Stimulated activated CD4-positive, alpha-beta T cell treated with anti-CD3 and anti-CD28 coated beads, TNF-alpha, amount 100 ng/mL, for 24 hours (primary cell): ENCODE data around the gene RALGPS2.
"Not testable (repeated sequence)": the region's sequence is repeated elsewhere in the genome, so short reads cannot be mapped to it uniquely, and the experiment has no call there.

ENCODE experiments used
- DNase-seq, 3 experiments: peaks; one replicate each; pipeline ENCODE4 v3.0.0-alpha.2; 2020; ENCODE audit warnings: low read depth in 3 of 3

RALGPS2 gene

DNA sequence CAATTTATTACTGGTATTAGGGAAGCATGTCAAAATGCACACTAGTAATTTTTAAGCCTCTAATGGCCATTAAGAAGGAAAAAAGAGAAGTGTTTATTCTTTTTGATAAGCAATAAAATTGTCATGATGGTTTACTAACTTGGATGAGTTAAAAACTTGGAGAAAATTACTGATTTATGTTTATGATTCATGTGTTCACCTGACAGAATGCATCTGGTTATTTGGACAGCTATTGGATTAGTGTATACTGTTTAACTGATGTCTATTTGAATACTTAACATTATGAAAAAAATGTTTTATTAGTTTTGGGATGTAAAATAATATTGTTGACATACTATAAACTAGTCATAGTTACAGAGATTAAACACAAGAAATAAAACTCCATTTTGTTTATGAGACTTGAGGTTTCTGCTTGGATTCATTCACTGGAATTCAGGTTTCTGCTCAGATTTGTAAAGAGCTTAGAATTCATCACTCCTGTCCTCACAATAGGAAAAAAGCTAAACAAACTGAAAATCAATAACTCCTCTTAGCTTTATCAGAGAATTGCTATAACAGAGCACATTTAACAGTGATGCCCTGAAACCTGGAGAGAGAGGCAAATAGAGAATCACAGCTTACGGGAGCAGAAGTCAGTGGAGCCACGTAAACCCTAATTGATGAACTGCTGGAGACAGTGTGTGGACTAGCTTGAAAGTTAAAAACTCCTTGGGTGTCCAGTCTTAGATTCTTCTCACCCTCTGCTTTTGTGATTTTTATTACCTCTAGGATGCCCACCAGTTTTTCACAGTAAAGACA lies 56.7 kb downstream of the RALGPS2 start:
- no peak for DNase-seq

DNA sequence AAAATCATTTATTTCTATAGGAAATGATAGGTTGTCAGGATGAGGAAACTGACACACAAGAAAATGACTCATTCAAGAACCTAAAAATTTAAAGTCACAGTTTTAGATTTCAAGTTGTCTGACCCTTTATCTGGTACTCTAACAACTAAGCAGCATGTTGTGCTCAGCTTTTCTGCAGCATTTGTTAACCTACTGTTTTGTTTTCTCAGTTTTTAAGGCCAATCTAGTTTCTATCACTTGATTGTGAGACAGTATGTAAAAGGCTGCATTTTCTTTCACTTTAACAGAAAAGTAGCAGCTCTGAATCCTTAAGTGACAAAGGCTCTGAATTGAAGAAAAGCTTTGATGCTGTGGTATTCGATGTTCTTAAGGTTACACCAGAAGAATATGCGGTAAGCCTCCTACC lies 59.1 kb downstream of the RALGPS2 start:
- DNase-seq, result no peak

GRCh38 chr1:178792394-178792793 lies 67.3 kb downstream of the RALGPS2 start:
- no peak for DNase-seq

DNA sequence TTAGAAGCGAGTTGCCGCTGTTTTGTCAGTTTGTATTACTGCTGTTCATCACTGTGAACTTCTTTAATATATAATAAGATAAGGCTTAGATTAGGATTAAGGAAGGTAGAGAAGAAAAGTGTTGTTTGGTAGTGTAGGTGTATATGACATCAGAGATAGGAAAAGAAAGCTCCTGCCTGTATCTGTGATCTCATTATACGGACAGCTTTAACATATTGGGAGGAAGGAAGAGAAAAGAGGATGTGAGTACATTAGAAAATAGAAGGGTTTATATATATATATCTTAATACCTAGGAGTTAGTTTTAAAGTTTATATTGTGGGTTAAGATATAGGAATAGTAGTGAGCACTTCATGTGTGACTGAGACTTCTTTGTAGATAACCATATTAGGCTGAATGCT lies 71.0 kb downstream of the RALGPS2 start:
- no peak for DNase-seq

- no peak for DNase-seq
Observed at GRCh38 chr1:178797590-178797989, 72.5 kb downstream of the RALGPS2 start.

GRCh38 chr1:178798232-178798861 lies 73.3 kb downstream of the RALGPS2 start:
- no peak for DNase-seq

GRCh38 chr1:178802873-178803272 lies 77.8 kb downstream of the RALGPS2 start:
- DNase-seq, result no peak

DNA sequence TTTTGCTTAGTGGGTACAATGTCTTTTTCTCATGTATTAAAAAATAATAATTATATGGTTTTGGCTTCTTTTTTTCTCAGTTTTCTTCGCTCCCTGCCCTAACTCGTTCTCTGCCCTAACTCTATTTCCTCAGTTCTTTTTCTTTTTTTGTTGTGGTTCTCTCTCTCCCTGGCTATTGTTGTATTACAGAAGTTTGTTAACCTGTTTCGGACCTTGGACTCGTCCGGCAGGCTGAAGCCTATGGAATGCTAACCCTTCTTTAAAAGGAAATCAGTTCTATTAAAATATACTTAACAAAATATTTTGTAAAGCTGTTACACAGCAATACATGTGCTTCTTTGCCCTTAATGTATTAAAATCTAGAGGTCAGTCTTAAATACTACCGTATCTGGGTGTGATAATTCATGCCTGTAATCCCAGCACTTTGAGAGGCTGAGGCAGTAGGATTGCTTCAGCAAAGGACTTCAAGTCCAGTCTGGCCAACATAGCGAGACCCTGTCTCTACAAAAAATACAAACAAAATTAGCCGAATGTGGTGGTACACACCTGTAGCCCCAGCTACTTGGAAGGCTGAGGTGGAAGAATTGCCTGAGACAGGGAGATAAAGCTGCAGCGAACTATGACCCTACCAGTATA lies 81.7 kb downstream of the RALGPS2 start:
- DNase-seq, result no peak

GRCh38 chr1:178808529-178808928 lies 83.5 kb downstream of the RALGPS2 start:
- DNase-seq, result no peak

DNA sequence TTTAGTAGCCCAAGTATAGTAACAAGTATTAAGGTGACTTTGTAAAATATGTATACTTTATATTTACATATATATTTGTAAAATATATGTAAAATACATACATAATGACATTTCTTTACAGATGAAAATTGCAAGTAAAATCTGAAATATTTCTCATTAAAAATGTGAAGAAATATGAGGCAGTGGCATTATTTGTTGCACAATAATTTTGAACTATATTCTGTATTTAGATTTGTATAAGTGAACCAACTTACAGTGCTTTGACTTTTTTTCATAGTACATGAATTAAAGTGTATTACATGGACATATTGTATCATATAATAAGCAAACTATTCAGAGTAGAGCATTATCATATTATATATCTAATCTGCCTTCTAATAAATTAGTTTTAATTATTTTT lies 85.5 kb downstream of the RALGPS2 start:
- no peak for DNase-seq

DNA sequence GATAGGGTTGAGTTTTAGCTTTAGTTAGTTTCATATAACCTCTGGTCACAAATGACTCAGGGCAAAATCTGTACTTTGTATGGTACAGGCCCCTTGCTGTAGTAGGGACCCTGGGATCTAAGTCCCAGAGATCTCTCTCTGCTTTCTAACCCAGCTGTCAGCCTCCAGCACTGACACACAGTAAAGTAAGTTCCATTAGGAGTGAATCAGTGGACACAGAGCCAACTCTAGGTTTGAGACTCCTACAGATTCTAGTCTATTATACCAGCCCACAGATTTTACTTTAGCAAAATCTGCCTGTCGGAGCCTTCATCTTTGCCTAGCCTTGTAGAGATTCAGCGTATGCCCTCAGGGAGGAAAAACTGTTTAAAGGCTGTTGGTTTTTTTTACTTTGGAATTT lies 93.4 kb downstream of the RALGPS2 start:
- no peak for DNase-seq

DNA sequence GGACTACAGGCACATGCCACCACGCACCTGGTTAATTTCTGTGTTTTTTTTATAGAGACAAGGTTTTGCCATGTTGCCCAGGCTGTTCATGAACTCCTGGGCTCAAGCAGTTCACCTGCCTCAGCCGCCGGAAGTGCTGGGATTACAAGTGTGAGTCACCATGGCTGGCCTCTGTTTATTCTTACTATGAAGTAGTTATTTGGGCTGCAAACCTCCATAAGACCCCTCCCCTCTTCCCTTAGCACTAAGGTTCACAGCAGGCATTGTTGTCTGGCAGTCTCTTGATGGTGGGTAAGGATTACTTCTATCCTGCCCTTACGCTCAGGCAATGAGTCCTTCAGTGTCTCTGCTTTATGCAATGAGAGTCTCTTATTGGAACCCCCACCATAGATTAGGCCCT lies 94.1 kb downstream of the RALGPS2 start:
- no peak for DNase-seq

DNA sequence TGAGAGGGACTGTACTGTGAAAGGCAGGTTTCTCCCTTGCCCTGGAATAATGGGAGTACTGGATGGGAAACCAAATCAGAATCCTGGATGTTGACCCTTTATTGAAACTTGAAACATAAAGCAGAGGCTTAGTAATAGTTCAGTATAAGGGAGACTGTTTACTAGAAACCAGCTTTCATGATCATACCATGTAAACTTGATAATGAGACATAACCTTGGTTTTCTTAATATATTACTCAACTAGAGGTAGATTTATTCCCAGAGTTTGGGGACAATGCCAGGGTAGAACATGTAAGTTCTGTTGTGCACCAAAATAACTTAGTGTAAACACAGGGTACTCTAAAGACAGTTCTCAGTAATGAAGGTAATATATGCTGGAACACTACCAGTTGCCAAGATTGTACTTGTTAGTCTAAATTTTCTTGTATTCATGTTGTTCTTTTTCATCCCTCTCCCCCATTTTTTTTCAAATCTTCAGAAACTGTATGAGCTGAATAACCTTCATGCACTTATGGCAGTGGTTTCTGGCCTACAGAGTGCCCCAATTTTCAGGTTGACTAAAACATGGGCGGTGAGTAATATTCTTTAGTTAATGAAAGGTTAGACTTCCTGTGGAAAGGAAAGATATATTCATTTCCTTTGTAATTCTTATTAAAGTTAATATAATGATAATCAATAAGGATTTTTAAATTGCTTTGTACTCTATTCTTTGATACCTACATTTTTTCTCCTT lies 96.3 kb downstream of the RALGPS2 start:
- DNase-seq, result no peak

DNA sequence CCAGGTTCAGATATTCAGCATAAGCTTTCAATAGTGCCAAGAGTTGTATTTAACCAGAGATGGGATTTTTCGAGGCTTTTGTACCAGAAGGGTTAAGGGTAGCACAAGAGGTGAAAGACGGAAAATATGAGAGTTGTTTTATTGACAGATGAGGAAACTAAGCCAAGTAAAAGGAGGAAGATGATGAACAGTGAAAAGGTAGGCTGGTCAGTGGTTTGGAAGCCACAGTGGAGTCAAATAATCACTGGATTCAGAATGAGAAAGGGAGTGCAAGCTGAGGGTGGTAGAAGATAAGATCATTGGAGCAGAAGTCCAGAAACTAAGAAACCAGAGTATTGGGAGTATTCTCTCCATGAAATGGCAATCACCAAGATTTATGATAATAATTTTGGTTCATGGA lies 100.1 kb downstream of the RALGPS2 start:
- DNase-seq, result no peak

DNA sequence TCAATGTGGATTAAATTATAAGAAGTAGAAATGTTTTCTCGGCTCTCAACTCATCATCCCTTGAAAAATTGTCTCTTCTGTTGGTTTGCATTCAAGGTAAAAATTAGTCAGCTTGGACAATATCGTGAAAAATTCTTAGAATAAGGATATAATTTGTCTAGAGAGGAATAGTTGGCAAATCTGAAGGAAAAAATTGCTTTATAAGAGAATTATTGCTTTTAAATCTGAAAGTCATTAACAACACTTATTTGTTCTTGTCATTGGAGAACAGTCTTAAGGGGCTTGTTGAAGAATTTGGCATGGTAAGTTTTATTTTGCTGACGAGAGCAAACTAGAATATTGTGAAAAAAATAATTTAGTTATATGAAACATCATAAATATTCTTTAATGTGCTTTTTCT lies 119.4 kb downstream of the RALGPS2 start:
- no peak for DNase-seq

GRCh38 chr1:178846306-178846705 lies 121.3 kb downstream of the RALGPS2 start:
- no peak for DNase-seq

DNA sequence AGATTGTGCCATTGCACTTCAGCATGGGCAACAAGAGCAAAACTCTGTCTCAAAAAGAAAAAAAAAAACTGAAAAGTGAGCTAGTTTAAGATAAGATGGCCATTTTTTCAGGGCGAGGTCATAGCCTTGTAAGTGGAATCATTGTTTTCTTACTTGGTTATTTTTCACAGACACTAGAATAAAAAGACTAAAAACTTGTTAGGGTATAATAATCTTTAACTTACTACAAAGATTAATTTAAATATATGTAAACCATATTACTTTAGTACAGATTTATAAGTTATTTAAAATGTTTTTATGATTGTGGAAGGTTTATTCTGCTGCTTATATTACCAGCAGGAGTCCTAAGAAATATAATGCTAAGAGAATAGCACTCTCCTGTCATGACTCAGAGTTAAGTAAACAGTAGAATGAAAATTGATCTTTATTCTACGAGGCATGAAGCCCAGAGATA lies 122.4 kb downstream of the RALGPS2 start:
- DNase-seq, result no peak

DNA sequence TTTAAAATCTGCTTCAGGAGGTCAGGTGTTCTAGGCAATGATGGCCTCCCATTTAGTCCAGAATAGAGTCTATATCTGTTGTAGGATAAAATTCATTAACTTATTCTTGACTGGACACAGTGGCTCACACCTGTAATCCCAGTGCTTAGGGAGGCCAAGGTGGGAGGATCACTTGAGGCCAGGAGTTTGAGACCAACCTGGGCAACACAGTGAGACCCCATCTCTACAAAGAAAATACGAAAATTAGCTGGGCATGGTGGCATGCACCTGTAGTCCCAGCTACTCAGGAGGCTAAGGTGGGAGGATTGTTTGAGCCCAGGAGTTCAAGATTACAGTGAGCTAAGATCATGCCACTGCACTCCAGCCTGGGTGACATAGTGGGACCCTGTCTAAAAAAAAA lies 122.9 kb downstream of the RALGPS2 start:
- DNase-seq, result not testable (repeated sequence)

DNA sequence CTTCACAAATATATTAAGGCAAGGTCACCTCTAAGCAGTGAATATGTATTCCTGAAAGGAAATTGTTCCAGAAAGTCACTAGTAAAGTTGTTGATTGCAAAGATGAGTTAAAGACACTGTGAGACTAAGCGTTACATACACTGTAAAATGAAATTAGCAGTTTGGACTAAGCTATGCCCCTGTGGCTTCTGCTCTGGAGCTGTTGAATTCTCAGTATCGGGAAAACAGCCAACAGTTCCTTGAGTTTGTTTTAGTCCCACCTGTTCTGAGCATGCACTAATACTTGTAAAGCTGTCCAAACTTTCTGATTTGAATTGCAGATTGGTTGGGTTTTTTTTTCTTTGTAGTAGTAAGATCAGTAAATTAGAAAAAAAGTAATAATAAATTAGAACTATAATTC lies 124.9 kb downstream of the RALGPS2 start:
- no peak for DNase-seq

- no peak for DNase-seq
Observed at GRCh38 chr1:178857126-178857525, 132.1 kb downstream of the RALGPS2 start.

- no peak for DNase-seq
Observed at GRCh38 chr1:178862416-178862815, 137.4 kb downstream of the RALGPS2 start.

DNA sequence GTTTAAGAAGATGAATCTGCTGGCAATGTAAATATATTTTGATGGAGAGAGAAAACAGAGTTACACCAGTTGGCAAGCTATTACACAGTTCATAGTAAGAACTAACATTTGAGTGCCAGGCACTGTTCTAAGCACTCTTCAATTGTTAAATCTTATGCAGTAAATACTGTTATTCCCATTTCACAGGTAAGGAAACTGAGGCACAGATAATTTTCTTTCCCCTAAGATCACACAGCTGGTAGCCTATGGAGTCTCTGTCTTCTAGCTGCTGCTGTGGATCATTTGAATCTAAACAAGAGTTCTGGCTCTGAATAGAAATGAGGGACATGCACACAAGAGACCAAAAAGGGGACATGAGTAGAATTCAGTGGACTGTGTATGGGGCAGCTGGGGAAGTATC lies 137.8 kb downstream of the RALGPS2 start:
- DNase-seq, result no peak
